ENCODE results near the gene CCDC40.

DNA sequence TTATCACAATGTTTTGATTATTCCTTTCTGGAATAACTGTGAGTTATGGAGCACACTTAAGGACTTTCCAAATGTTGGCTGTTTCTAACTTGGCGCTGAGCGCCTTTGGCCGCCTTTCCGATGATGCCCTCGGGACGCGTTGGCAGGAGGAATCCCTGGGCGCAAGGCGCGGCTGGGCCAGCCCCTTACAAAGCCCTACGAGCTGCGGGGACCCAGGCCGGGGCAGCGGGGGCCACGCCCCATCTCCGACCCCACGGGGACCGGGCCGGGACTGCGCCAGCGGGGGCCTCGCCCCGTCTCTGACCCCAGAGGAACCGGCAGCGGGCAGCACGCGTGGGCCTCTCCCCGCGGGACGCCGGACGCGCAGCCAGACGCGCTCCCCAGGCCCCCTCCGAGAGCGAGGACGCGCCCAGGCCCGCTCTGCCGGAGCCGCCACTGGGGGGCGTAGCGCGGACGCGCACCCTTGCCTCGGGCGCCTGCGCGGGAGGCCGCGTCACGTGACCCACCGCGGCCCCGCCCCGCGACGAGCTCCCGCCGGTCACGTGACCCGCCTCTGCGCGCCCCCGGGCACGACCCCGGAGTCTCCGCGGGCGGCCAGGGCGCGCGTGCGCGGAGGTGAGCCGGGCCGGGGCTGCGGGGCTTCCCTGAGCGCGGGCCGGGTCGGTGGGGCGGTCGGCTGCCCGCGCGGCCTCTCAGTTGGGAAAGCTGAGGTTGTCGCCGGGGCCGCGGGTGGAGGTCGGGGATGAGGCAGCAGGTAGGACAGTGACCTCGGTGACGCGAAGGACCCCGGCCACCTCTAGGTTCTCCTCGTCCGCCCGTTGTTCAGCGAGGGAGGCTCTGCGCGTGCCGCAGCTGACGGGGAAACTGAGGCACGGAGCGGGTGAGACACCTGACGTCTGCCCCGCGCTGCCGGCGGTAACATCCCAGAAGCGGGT lies 64.8 kb downstream of the CCDC40 start, which contains the start of gene GAA:
- TF ChIP-seq, protein P1, sequence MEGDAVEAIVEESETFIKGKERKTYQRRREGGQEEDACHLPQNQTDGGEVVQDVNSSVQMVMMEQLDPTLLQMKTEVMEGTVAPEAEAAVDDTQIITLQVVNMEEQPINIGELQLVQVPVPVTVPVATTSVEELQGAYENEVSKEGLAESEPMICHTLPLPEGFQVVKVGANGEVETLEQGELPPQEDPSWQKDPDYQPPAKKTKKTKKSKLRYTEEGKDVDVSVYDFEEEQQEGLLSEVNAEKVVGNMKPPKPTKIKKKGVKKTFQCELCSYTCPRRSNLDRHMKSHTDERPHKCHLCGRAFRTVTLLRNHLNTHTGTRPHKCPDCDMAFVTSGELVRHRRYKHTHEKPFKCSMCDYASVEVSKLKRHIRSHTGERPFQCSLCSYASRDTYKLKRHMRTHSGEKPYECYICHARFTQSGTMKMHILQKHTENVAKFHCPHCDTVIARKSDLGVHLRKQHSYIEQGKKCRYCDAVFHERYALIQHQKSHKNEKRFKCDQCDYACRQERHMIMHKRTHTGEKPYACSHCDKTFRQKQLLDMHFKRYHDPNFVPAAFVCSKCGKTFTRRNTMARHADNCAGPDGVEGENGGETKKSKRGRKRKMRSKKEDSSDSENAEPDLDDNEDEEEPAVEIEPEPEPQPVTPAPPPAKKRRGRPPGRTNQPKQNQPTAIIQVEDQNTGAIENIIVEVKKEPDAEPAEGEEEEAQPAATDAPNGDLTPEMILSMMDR (IDR thresholded peaks at IDR 0.05), result peak in 5 of 6 experiments; percentile 29 to 96 (median 94)
- peak in 1 of 2 donors; percentile 71 for TF ChIP-seq POLR2A (IDR thresholded peaks at IDR 0.05)

Data from thyroid gland (tissue), 4 donors.